GM23338 (cell line): ENCODE data around the gene PAQR8.

Experiments used
- EZH2 ChIP-seq: fragments of 200-600 bp; sonication (generic); IDR thresholded peaks from one replicate; pipeline ENCODE4 v1.8.0; 2017; ENCODE audit warnings: antibody characterized with exemption, mild to moderate bottlenecking, low read depth; ENCODE audit not compliant: unreplicated experiment
- STAT1 ChIP-seq: IDR thresholded peaks from one replicate; pipeline ENCODE4 v1.6.1; 2016; ENCODE audit warnings: antibody characterized with exemption; ENCODE audit not compliant: unreplicated experiment
- TF ChIP-seq, protein P1 (sequence below), 2 experiments: fragments of 200-600 bp in 1 of 2; sonication (generic) in 1 of 2; conservative IDR thresholded peaks; 2 replicates each; pipeline versions ENCODE4 v1.5.1 to v1.6.1; 2016 to 2017; ENCODE audit warnings: antibody characterized with exemption in 2 of 2, low read depth in 2 of 2, mild to moderate bottlenecking in 2 of 2, moderate library complexity in 1 of 2
- TF ChIP-seq, protein P2 (sequence below): IDR thresholded peaks from one replicate; pipeline ENCODE4 v1.6.1; 2018; ENCODE audit warnings: antibody characterized with exemption; ENCODE audit not compliant: unreplicated experiment

DNA sequence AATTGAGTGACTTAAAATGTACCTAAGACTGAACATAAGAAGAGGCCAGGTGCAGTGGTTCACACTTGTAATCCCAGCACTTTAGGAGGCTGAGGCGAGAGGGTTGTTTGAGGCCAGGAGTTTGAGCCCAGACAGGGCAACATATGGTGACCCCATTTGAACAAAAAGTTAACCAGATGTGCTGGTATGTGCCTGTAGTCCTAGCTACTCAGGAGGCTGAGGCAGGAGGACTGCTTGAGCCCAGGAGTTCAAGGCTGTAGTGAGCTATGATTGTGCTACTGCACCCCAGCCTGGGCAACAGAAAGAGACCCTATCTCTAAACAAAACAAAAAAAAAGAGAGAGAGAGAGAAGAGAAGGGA lies 10.1 kb upstream of the PAQR8 start:
- TF ChIP-seq, protein P1, sequence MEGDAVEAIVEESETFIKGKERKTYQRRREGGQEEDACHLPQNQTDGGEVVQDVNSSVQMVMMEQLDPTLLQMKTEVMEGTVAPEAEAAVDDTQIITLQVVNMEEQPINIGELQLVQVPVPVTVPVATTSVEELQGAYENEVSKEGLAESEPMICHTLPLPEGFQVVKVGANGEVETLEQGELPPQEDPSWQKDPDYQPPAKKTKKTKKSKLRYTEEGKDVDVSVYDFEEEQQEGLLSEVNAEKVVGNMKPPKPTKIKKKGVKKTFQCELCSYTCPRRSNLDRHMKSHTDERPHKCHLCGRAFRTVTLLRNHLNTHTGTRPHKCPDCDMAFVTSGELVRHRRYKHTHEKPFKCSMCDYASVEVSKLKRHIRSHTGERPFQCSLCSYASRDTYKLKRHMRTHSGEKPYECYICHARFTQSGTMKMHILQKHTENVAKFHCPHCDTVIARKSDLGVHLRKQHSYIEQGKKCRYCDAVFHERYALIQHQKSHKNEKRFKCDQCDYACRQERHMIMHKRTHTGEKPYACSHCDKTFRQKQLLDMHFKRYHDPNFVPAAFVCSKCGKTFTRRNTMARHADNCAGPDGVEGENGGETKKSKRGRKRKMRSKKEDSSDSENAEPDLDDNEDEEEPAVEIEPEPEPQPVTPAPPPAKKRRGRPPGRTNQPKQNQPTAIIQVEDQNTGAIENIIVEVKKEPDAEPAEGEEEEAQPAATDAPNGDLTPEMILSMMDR (conservative IDR thresholded peaks at IDR 0.05; ENCODE audit: low read depth in 2 of 2), result no peak
- TF ChIP-seq STAT1, result no peak
- TF ChIP-seq EZH2, result no peak
- TF ChIP-seq, protein P2, sequence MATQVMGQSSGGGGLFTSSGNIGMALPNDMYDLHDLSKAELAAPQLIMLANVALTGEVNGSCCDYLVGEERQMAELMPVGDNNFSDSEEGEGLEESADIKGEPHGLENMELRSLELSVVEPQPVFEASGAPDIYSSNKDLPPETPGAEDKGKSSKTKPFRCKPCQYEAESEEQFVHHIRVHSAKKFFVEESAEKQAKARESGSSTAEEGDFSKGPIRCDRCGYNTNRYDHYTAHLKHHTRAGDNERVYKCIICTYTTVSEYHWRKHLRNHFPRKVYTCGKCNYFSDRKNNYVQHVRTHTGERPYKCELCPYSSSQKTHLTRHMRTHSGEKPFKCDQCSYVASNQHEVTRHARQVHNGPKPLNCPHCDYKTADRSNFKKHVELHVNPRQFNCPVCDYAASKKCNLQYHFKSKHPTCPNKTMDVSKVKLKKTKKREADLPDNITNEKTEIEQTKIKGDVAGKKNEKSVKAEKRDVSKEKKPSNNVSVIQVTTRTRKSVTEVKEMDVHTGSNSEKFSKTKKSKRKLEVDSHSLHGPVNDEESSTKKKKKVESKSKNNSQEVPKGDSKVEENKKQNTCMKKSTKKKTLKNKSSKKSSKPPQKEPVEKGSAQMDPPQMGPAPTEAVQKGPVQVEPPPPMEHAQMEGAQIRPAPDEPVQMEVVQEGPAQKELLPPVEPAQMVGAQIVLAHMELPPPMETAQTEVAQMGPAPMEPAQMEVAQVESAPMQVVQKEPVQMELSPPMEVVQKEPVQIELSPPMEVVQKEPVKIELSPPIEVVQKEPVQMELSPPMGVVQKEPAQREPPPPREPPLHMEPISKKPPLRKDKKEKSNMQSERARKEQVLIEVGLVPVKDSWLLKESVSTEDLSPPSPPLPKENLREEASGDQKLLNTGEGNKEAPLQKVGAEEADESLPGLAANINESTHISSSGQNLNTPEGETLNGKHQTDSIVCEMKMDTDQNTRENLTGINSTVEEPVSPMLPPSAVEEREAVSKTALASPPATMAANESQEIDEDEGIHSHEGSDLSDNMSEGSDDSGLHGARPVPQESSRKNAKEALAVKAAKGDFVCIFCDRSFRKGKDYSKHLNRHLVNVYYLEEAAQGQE, result no peak
